HG02981 (cell line): ENCODE measurements around the gene DNAH11.
"Not testable (repeated sequence)": the region's sequence is repeated elsewhere in the genome, so short reads cannot be mapped to it uniquely, and the experiment has no call there.

Source experiments
- ATAC-seq: cut with Tn5 transposase; IDR thresholded peaks from one replicate; pipeline ENCODE4 v1.9.1; 2021; ENCODE audit warnings: mild to moderate bottlenecking, moderate library complexity; ENCODE audit not compliant: unreplicated experiment

The DNAH11 gene

DNA sequence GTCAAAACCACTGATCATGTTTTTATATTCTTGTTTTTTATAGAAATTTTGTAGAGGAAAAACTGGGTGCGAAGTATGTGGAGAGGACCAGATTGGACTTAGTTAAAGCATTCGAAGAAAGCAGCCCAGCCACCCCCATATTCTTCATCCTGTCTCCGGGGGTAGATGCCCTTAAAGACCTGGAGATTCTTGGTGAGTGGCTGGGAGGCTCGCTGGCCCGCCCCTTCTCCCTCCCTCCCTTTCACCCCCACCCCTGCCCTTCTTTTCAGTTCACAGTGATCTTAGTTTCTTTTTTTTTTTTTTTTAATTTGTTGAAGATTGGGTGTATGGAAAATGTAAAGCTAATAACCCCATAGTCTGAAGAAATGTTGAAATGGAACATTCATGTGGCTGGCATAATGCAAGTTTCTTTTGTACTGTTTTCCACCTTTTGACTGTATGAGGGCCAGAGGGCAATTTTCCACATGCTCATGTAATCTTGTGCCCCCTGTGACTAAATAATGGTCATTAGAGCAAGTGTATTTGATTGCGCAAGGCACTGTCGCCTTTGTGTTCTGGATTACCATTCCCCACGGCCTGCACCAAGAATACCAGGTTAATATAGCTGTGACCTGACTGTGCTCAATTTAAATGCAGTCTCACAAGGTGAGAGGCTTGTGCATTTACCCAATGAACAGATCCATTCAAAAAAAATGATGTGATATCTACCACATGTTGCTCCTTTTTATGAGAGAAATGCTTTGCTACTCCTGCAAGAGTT lies 325.2 kb downstream of the DNAH11 start:
- ATAC-seq, result no peak

DNA sequence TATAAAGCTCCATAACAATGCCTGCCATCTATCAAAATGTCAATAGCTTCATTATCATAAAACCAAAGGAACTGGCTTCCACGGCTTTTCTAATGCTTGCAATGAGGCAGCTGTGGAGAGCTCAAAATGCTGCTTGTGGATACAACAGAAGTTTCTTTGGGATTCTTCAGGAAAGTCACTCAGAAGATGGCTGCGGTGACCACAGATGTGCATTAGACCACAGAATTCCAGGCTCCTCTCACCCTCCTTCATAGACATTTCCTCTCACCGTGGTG lies 325.7 kb downstream of the DNAH11 start:
- ATAC-seq, result no peak

DNA sequence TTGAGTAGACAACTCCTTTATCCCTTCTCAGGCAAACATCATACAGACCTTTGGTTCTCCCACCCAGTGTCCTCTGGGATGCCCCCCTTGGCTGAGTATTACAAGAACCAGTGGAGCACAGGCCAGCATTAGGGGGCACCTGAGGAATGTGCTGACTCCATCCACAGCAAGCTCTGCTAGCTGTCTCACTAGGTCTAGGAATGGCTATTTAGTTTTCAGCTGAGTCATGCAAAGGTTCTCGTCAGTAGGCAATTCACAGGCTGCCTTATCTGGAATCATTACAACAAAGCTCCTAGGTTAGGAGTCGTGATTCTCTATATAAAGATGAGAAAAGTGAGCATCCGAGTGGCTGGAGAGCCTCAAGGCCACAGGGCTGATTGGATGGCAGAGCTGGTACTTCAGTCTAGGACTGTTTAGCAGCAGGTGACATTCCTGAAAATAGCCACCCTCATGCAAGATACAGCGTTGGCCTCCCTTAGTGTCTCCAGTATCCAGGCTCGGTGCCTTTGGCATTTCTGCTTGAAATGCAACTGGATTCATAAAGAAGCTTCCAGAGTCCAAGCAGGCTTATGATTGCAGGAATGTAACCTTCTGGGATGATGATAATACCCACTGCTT lies 327.1 kb downstream of the DNAH11 start:
- ATAC-seq, result no peak

DNA sequence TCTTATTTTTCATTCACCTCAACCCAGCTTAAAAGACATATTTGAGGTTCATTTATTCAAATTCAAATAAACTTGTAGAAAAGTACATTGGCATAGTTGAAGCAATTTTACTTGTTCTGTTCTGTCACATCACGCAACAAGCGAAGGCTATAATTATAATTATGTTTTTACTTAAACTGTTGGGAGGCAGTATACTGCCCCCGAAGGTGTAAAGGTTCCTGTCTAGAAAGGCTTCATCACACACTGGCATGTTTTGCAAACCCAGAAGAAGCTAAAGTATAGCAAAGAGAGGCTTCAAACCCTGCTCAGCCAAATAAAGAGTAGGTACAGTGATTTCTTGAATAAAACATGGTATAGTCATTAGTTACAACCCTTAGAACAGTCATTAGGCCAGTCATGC lies 340.2 kb downstream of the DNAH11 start:
- no peak for ATAC-seq

DNA sequence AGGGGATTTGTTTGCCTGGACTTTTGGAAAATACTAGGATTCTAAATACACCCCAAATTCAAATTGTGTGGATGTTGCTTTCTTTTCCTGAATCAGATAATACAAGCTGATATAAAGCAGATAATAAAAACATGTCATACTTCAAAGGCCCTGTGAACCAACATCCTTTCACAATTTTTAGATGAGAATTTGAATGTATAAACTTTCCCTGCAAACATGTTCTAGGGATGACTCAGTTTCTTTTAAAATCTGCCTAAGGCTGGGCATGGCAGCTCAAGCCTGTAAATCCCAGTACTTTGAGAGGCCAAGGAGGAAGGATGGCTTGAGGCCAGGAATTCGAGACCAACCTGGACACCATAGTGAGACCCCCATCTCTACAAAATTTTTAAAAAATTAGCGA lies 340.7 kb downstream of the DNAH11 start:
- not testable (repeated sequence) for ATAC-seq

DNA sequence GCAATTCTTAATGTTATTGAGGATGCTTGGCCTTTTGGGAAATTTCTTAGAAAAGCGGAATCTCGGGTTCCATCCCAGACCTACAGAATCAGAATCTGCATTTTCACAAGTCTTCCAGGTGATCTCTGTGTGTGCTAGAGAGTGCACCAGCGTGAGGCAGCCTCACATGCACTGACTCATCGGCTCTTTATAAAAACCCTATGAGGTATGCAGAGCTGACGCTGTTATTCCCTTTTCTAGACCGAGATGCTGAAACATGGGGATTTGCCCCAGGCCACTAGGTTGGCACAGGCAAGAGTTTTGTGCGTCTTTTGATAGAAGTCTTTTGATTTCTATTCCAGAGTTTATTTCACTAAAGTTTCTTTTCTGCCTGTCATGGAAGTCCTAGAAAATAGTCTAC lies 341.7 kb downstream of the DNAH11 start:
- no peak for ATAC-seq

DNA sequence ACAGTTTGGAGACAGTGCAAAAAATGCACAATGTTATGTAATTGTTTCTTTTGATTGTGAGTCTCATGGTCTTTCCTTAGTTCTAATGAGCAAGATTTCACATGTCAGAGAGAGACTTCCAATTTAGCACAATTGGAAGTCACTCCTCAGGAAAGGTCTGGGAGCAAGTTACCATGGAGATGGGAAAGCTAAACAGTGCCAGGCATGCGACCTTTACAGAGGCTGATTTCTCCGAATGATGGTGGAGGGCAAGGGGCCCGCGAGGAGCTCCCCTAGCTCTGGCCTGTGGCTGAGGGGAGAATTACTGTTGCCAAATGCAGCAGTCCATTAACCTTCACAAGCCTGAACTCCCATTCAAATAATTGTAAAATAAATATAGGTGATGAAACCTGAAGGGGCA lies 343.6 kb downstream of the DNAH11 start:
- ATAC-seq, result no peak

DNA sequence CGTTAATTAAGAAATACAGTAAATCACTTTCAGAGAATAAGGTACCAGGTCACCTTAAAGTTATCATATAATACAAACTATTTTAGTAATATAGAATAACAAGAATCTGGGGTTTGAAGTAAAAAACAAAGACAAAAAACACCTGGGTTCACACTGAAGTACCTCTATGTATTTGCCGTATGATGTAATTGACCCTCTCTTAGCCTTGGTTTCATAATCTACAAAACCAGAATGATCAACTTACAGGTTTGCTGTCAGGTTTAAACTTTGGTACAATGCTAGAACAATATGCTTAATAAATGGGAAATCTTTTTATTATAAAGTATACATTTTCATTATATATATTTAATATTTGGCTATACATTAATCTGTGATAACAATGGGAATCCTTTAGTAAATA lies 344.5 kb downstream of the DNAH11 start:
- ATAC-seq, result no peak

DNA sequence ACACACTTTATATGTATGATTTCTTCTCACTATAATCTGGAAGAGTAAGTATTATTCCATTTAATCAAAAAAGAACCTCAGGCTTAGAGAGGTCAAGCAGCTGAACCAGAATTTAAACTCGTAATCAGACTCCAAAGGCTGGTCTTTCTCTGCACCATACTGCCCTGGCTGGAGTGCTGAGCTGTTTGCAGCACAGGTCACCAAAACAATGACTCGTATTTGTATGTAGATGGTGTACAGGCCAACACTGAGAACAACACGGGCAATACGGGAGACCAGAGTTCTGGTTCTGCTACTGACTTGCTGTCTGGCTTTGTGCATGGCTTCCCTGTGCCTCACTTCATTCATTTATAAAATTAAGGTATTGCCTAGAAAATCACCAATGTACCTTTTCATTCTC lies 344.9 kb downstream of the DNAH11 start:
- ATAC-seq, result no peak

DNA sequence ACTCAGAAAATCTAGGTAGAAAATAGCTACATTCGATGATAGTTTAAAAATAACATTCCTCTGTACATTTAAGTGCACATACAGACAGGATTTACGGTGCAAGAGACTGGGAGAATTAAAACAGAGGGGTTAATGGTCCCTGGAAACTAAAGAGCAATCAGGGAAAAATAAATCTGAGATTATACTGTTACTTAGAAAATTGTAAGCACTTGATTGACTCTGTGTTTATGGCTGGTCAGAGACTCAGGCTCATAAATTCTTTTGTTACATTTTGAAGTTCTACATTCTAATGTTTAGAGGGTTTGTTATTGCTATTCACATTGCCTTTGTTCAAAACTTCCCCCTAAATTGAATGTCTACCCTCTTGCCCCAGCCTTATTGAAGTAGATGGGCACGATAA lies 348.5 kb downstream of the DNAH11 start:
- no peak for ATAC-seq

DNA sequence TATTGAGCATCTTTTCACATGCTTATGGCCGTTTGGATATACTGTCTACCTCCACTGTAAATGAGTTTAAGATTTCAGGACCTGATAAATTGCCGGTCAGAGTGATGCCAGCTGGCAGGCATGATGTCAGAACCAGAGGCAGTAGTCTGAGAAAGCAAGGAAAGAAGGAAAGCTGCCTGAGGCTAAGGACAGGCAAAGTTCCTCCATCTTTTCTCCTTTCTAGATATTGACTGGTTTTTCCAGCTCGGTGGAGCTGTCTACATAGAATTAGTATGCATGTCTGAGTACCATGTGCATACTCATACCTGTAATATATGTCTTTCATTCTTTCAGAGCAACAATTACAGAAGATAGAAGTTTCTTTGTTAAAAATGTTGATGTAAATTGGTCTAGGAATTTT lies 350.6 kb downstream of the DNAH11 start:
- no peak for ATAC-seq

DNA sequence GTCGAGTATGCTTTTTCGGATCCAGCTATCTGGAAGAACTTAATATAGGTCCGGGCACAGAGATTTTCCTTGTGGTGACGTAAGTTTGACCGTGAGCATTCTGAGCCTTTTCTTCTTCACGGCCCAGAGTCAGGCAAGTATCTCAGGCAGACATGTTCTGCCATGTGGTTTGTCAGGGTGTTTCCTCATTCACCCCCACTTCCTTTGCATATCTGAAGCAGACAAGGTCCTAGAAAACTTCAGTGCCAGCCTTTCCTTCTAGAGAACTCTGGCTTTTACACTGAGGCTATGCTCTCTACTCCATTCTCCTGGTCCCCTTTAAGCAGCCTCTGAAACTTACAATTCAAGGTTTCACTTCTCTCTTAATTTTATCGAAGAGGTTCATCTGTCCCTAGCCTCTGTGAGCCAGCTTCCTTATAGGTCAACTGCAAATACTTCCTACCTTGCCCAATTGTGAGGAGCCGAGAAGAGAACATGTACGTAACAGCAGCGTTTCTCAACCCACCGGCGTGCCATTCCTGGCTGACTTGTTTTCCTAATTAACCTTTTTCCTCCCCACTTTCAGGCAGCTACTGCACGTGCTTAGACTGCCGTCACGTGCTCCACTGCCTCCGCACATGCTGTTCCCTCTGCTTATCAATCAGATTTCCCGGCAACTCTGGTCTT lies 355.6 kb downstream of the DNAH11 start:
- ATAC-seq, result peak; percentile 75

DNA sequence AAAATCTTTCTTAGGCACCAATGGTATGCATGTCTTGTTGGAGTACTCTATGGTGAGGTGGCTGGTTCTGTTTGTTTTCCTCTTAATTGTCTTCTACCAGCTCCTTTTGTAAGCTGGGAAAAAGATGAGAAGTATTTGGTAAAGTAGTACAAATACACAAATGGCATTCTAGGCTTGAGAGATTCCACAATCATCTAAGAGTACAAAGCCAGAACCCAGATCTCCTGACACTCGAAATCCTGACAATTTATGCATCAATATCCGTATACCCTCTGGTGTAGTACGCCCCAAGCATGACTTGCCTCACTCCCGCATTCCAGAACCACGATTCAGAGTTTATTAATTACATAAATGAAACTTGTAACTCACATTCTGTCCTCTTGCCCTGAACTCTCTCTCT lies 359.4 kb downstream of the DNAH11 start:
- no peak for ATAC-seq

DNA sequence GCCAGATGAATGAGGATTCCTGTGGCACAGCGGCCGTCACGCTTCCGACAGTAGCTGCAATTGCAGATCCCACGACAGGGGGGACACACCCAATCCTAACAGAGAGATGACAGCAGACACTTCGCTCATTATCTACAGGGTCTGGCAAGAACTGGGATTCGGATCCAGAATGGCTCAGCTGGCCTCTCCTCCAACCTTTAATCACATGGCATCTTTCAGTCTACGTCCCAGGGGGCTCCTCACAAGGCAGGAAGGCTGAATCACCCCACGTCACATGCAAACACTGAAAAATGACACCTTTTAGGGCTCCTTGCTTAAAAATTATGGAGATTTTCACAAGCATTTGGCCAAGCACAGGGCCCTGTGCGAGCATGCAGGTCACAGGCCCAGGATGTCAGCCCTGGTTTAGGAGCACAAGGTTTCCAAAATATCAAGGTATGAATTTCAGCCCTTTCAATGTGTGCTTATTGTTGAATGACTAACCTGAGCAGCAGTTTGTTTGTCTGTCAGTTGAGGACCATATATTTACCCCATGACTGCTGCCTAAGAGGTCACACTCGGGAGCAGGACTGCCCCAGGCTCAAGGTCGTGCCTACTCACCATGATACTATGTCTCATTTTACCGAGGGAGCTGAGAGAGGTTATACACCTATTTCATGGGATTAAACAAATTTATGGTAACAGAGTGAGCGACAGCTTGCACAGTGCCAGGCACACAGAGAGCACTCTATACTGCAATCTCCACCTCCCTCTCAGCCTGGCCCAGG lies 360.4 kb downstream of the DNAH11 start:
- ATAC-seq, result no peak

DNA sequence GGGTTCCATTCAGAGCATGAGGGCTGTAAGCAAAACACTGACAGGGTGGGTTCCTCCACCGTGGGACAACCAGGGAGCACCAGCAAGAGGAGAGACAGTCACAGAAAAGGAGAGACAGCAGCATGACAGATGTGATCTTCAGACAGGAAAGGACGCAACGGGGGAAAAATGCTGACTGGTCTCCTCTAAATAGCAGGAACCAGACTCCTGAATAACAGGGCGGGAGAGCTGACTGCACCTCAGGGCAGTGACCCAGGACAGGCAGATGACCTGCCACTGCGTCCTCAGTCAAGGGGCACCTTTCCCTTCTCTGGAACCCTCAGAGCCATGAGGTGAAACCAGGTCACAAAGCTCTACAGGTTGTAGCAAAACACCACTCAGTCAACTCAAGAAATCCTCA lies 365.9 kb downstream of the DNAH11 start:
- no peak for ATAC-seq

DNA sequence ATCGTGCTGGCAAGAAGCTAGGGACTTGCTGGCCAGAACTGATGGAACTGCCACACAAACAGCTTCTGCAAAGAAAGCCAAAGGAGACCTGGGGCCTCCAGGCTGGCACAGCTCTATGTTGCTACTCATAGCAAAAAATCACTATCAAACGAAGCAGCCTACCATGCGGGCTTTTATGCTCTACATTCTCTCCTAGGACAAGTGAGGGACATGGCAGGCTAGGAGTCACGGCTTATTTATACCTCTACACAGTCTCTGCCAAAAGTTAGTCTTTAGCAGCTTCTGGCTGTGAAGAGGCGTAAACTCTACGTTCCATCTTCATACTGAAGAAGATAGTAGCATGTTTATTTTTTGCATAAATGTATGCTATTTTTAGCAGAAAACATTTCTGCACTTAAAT lies 367.4 kb downstream of the DNAH11 start:
- no peak for ATAC-seq

DNA sequence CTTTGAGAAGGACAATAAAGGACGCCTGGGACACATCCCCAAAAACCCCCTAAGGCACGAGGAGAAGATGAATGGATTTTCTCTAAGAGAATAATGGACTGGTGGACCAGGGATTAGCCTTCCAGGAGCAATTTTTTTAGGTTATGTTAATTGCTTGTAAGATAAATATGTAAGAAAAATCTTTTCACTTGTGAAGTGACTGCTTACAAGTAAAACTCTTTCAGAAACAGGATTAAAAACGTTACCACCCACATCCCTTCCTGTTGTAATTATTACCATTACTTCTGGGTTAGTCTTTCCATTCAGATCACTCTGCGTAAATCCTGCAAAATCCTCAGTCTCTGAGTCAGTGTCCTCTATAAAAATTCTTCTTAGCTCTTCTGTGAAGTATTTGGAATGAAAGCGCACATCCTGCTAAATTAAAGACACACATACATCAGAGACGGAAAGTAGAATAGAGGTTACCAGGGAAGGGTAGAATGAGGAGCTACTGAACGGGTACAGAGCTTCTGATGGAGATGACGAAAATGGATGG lies 368.6 kb downstream of the DNAH11 start:
- ATAC-seq, result no peak

DNA sequence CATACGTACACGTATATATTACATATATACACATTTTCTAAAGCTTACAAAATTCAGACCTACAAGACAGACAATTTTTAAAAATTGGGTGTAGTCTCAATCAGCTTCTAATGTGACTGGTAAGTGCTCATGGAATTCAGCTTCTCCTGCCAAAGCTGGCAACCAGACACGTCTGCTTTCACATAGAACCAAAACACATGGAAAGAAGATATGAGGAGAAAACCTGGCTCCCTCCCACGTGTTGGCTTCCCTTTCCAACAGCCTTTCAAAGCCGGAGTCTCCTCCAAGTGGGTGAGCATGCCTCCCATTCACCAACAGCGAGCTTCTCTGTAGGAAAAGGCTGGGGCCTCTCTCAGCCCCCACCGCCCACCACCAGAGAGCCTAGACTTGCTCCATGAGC lies 369.5 kb downstream of the DNAH11 start:
- ATAC-seq, result no peak

DNA sequence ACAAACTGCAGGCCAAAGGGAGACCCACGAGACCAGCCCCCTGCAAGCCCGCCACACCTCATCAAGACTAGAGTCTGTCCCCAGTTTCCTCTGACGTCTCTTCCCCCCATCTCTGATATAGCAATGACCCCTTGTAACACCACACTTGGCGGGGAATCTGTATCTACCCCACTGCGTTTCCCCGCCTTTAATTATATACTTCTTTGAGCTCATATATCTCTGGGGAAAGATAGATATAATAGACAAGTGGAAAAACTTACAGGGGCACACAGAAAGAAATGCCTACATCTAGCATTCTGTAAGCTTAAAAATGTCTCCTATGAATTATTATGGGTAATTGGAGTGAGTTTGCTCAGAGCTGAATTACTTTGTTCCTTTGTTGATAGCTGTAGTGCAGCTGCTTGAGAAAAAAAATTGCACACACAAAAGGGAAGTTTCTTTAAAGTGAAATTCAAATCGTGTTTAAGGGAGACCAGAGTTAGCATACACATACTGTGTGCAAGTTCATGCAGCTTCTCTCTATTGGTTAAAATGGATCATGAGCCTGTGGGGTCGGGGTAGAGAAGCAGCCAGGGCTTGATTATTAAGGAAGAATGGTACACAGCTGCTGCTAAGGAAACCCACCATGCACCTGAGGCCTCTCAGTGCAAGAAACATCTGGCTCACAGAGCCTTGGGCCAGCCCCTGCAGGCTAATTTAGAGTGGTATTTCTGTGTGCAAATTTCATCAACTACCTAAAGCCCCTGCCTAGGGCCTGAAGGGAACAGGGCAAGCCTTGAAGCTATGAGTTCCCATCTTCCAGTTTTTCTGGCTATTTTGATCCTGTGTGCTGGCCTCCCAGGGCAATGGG lies 370.3 kb downstream of the DNAH11 start:
- no peak for ATAC-seq

DNA sequence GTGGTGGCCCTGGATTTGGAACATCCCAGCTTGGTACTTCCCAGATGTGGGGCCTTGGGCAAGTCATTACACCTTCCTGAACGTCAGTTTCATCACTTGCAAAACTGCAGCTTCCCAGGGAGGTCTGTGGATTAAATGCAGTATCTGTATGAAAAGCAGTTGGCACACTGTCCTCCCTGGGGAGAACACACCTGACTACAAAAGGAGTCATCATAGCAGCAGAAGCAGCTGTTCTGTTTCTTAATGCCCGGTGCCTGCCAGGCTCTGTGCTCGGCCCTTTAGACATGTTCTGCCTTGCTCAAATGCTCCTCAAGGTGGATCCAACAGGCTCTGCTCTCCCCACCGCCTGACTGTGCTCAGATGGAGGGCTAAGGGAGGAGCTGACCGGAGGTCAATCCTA lies 371.8 kb downstream of the DNAH11 start:
- no peak for ATAC-seq

DNA sequence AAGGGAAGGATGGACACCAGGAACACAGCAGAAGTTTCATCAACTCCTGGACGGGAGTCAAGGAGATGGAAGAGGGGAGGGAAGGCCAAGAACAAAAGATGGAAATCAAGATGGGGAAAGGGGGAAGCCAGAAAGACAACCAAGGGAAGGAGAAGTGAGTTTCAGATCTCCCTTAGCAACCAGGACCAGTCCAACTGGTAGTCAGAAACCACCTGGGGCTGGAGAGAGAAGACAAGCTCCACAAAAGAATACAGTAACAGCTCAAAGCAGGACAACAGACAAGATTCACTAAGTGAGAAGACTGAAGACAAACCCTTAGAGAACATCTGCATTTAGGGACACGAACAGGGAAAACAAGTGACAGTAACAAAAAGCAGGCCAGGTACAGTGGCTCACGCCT lies 372.3 kb downstream of the DNAH11 start:
- no peak for ATAC-seq
